Measurements from ENCODE around the gene MOK.

The MOK gene

GRCh38 chr14:102221026-102221425 lies 83.9 kb downstream of the MOK start:
- no peak for DNase-seq (ENCODE audit: extremely low read depth, low read depth)
- TF ChIP-seq, protein P1, sequence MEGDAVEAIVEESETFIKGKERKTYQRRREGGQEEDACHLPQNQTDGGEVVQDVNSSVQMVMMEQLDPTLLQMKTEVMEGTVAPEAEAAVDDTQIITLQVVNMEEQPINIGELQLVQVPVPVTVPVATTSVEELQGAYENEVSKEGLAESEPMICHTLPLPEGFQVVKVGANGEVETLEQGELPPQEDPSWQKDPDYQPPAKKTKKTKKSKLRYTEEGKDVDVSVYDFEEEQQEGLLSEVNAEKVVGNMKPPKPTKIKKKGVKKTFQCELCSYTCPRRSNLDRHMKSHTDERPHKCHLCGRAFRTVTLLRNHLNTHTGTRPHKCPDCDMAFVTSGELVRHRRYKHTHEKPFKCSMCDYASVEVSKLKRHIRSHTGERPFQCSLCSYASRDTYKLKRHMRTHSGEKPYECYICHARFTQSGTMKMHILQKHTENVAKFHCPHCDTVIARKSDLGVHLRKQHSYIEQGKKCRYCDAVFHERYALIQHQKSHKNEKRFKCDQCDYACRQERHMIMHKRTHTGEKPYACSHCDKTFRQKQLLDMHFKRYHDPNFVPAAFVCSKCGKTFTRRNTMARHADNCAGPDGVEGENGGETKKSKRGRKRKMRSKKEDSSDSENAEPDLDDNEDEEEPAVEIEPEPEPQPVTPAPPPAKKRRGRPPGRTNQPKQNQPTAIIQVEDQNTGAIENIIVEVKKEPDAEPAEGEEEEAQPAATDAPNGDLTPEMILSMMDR (IDR thresholded peaks at IDR 0.05; ENCODE audit: low read depth, low read length, missing control alignments): no peak
- no peak overlapping the region for H3K4me3 ChIP-seq (replicated peaks; ENCODE audit: low read depth, low read length)

- TF ChIP-seq, protein P1 (IDR thresholded peaks at IDR 0.05; ENCODE audit: low read depth, low read length, missing control alignments): no peak
- H3K4me3 ChIP-seq (replicated peaks; ENCODE audit: low read depth, low read length): no peak overlapping the region
- DNase-seq (ENCODE audit: extremely low read depth, low read depth): no peak
Observed at GRCh38 chr14:102220031-102220430, 84.9 kb downstream of the MOK start.

GRCh38 chr14:102219316-102219715 lies 85.6 kb downstream of the MOK start:
- TF ChIP-seq, protein P1 (IDR thresholded peaks at IDR 0.05; ENCODE audit: low read depth, low read length, missing control alignments): no peak
- no peak overlapping the region for H3K4me3 ChIP-seq (replicated peaks; ENCODE audit: low read depth, low read length)
- no peak for DNase-seq (ENCODE audit: extremely low read depth, low read depth)

- no peak overlapping the region for H3K4me3 ChIP-seq (replicated peaks; ENCODE audit: low read depth, low read length)
- TF ChIP-seq, protein P1 (IDR thresholded peaks at IDR 0.05; ENCODE audit: low read depth, low read length, missing control alignments): no peak
- DNase-seq (ENCODE audit: extremely low read depth, low read depth): no peak
Observed at GRCh38 chr14:102218688-102219087, 86.3 kb downstream of the MOK start.

DNA sequence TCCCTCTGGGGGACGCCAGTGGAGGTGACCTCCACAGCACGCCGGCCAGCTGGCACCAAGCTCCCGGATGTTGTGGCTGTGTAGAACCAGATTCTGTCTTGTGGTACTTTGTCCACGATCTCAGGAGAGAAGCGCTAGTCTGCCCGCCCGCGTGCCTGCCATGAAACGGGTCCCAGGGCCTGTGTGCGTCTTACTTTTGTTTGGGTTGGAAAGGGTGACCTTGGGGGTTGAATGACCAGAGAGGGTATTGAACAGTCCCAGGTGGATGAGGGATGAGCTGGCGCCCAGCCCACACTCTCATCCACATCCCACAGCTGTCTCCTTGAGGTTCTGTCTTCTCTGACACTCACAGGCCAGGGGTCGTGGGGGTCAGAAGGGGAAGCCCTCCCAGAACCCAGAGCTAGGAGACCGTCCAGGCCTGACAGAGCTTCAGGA lies 87.0 kb downstream of the MOK start:
- DNase-seq (ENCODE audit: extremely low read depth, low read depth): no peak
- H3K4me3 ChIP-seq (replicated peaks; ENCODE audit: low read depth, low read length): no peak overlapping the region
- TF ChIP-seq, protein P1 (IDR thresholded peaks at IDR 0.05; ENCODE audit: low read depth, low read length, missing control alignments): no peak

DNA sequence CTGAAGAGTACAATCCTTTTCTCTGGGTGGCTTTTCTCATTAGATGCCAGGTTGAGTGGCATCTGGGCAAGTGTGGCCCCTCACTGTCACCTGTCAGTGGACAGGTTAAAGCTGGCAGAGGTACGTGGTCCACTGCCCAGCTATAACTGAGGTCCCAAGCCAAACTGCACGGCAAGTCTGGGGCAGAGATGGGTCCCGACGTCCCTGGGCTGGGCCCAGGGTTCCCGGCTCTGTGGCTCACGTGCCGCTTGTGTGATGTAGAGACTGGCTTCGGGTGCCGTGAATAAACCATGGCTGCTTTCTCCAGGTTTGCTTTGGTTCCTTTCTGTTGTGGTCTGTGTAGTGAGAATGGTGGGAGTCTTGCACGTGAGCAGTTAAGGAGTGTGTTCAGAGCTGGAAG lies 87.6 kb downstream of the MOK start:
- H3K4me3 ChIP-seq (replicated peaks; ENCODE audit: low read depth, low read length): no peak overlapping the region
- DNase-seq (ENCODE audit: extremely low read depth, low read depth): no peak
- TF ChIP-seq, protein P1 (IDR thresholded peaks at IDR 0.05; ENCODE audit: low read depth, low read length, missing control alignments): no peak

GRCh38 chr14:102215576-102216250 lies 89.3 kb downstream of the MOK start:
- no peak overlapping the region for H3K4me3 ChIP-seq (replicated peaks; ENCODE audit: low read depth, low read length)
- DNase-seq (ENCODE audit: extremely low read depth, low read depth): no peak
- TF ChIP-seq, protein P1 (IDR thresholded peaks at IDR 0.05; ENCODE audit: low read depth, low read length, missing control alignments): no peak
